DOHH2 (cell line): ENCODE measurements around the gene PRKCZ.

Experiments
- EZH2phosphoT487 ChIP-seq: fragments of 200-600 bp; sonication (generic); IDR thresholded peaks from 2 replicates; pipeline ENCODE4 v1.6.1; 2017; ENCODE audit warnings: borderline replicate concordance, mild to moderate bottlenecking, antibody characterized with exemption, low read length, moderate library complexity, mixed read lengths
- TF ChIP-seq, protein P1 (sequence below): fragments of 200-600 bp; sonication (generic); IDR thresholded peaks from one replicate; pipeline ENCODE4 v1.5.1; 2014; ENCODE audit warnings: antibody characterized with exemption, mild to moderate bottlenecking, low read depth, low read length; ENCODE audit not compliant: poor library complexity, severe bottlenecking

DNA sequence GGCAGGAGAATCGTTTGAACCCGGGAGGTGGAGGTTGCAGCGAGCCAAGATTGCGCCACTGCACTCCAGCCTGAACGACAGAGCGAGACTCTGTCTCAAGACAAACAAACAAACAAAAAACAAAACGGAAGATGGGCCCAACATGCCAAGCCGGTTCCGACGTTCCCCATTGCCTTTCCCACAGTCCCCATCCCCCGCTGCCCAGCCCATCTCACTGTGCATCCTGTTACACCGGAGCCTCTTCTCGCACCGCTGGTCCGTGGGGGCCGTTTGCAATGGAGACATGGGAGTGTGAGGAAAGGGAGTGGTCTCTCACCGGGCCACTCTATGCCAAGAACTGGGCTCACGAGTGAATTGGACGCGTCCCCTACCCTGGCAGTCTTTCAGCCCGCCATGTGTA, 45.4 kb upstream of the PRKCZ start:
- TF ChIP-seq, protein P1, sequence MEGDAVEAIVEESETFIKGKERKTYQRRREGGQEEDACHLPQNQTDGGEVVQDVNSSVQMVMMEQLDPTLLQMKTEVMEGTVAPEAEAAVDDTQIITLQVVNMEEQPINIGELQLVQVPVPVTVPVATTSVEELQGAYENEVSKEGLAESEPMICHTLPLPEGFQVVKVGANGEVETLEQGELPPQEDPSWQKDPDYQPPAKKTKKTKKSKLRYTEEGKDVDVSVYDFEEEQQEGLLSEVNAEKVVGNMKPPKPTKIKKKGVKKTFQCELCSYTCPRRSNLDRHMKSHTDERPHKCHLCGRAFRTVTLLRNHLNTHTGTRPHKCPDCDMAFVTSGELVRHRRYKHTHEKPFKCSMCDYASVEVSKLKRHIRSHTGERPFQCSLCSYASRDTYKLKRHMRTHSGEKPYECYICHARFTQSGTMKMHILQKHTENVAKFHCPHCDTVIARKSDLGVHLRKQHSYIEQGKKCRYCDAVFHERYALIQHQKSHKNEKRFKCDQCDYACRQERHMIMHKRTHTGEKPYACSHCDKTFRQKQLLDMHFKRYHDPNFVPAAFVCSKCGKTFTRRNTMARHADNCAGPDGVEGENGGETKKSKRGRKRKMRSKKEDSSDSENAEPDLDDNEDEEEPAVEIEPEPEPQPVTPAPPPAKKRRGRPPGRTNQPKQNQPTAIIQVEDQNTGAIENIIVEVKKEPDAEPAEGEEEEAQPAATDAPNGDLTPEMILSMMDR: no peak
- TF ChIP-seq EZH2phosphoT487: no peak
